ENCODE data around the gene SUFU.

GRCh38 chr10:102644066-102644645, 140.4 kb downstream of the SUFU start, which contains the start of gene TRIM8:
- no peak for TF ChIP-seq EZH2 (IDR thresholded peaks at IDR 0.05; ENCODE audit: borderline replicate concordance, insufficient read depth, low read depth, low read length, poor library complexity, severe bottlenecking)
- TF ChIP-seq, protein P1, sequence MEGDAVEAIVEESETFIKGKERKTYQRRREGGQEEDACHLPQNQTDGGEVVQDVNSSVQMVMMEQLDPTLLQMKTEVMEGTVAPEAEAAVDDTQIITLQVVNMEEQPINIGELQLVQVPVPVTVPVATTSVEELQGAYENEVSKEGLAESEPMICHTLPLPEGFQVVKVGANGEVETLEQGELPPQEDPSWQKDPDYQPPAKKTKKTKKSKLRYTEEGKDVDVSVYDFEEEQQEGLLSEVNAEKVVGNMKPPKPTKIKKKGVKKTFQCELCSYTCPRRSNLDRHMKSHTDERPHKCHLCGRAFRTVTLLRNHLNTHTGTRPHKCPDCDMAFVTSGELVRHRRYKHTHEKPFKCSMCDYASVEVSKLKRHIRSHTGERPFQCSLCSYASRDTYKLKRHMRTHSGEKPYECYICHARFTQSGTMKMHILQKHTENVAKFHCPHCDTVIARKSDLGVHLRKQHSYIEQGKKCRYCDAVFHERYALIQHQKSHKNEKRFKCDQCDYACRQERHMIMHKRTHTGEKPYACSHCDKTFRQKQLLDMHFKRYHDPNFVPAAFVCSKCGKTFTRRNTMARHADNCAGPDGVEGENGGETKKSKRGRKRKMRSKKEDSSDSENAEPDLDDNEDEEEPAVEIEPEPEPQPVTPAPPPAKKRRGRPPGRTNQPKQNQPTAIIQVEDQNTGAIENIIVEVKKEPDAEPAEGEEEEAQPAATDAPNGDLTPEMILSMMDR (IDR thresholded peaks at IDR 0.05), result no peak

All from B cell (primary cell).